ENCODE data around the gene RNF8. TPM values are rescaled to one million over a fixed set of nuclear protein-coding genes. Genes with fewer than 3 reads are reported as not detected.
A peak's percentile ranks its signal among the peaks of the same experiment; 100 is the strongest.

The RNF8 gene
- total RNA-seq, 2 donors from 2014 or later, result 38.2 to 51.1 TPM

DNA sequence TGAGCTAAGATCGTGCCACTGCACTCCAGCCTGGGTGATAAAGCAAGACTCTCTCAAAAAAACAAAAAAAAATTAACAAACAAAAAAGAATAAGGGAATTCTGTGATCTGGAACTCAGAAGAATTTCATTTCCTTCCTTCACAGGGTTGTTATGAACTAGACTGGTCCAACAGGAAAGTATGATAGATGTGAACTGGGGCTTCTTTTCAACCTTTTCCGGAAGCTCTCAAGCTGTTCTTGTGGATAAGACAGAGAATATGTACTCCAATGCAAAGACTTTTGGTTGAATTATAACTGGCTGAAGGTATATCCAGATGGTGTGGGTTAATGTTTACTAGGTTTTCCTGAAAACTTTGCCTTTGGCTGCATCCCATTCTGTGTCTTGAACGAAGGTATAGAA lies 5.3 kb downstream of the RNF8 start:
- no peaks in the 10 kb centered on the region for H3K9me3 Mint-ChIP-seq
- H3K27ac Mint-ChIP-seq, result no peak overlapping the region
- H3K4me3 Mint-ChIP-seq, result no peak overlapping the region
- no peak overlapping the region for H3K9ac ChIP-seq (ENCODE audit: extremely low read depth, low read length, poor library complexity, severe bottlenecking)
- H3K27ac ChIP-seq (ENCODE audit: low read depth, low read length), result no peak overlapping the region
- peaks cover 9% of the 10 kb centered on the region for H3K36me3 Mint-ChIP-seq (ENCODE audit: low read depth)
- no peak overlapping the region for H3K4me3 ChIP-seq (ENCODE audit: low read length)
- no peak for TF ChIP-seq CTCF (conservative IDR thresholded peaks at IDR 0.05)
- peaks cover 31% of the 10 kb centered on the region for H3K36me3 ChIP-seq (ENCODE audit: control insufficient read depth, insufficient read depth, low read length)
- no peak for DNase-seq
- no peaks in the 10 kb centered on the region for H3K9me3 ChIP-seq (ENCODE audit: control insufficient read depth, low read length)
- H3K4me1 Mint-ChIP-seq, result peaks cover 50% of the 10 kb centered on the region
- H3K27me3 ChIP-seq (ENCODE audit: control insufficient read depth, insufficient read depth, low read length, poor library complexity, severe bottlenecking), result no peaks in the 10 kb centered on the region
- H3K4me1 ChIP-seq (ENCODE audit: control insufficient read depth, insufficient read depth, low read length), result peaks cover 7% of the 10 kb centered on the region
- 83 to 99% methylated on average over 1 to 3 of the region's 3 CpGs for WGBS, 2 experiments (ENCODE audit: insufficient coverage in 1 of 2, insufficient read length in 1 of 2)
- H3K27me3 Mint-ChIP-seq (ENCODE audit: insufficient read depth), result no peaks in the 10 kb centered on the region

- no peak overlapping the region for H3K27ac Mint-ChIP-seq
- Histone ChIP-seq H3K4me3 (ENCODE audit: low read length) (no peak overlapping the region), H3K9ac (ENCODE audit: extremely low read depth, low read length, poor library complexity, severe bottlenecking) (no peak overlapping the region), H3K36me3 (ENCODE audit: control insufficient read depth, insufficient read depth, low read length) (peaks cover 60% of the 10 kb centered on the region), H3K9me3 (ENCODE audit: control insufficient read depth, low read length) (no peaks in the 10 kb centered on the region), H3K27me3 (ENCODE audit: control insufficient read depth, insufficient read depth, low read length, poor library complexity, severe bottlenecking) (no peaks in the 10 kb centered on the region), H3K27ac (ENCODE audit: low read depth, low read length) (no peak overlapping the region), H3K4me1 (ENCODE audit: control insufficient read depth, insufficient read depth, low read length) (peaks cover 11% of the 10 kb centered on the region)
- H3K36me3 Mint-ChIP-seq (ENCODE audit: low read depth), result peaks cover 14% of the 10 kb centered on the region
- no peak for DNase-seq
- TF ChIP-seq CTCF (conservative IDR thresholded peaks at IDR 0.05), result no peak
- WGBS, 2 experiments (ENCODE audit: insufficient coverage in 1 of 2, insufficient read length in 1 of 2), result 80 to 88% methylated on average over 1 to 2 of the region's 2 CpGs
- H3K4me3 Mint-ChIP-seq, result no peak overlapping the region
- no peaks in the 10 kb centered on the region for H3K9me3 Mint-ChIP-seq
- peaks cover 34% of the 10 kb centered on the region for H3K4me1 Mint-ChIP-seq
- H3K27me3 Mint-ChIP-seq (ENCODE audit: insufficient read depth), result no peaks in the 10 kb centered on the region
Measured at GRCh38 chr6:37362101-37362828, 8.5 kb downstream of the RNF8 start.

GRCh38 chr6:37365791-37366190 lies 12.0 kb downstream of the RNF8 start:
- WGBS, 2 experiments (ENCODE audit: insufficient coverage in 1 of 2, insufficient read length in 1 of 2), result 90 to 91% methylated on average over 2 of the region's 2 CpGs
- TF ChIP-seq CTCF (conservative IDR thresholded peaks at IDR 0.05), result peak; percentile 20
- H3K4me1 ChIP-seq (ENCODE audit: control insufficient read depth, insufficient read depth, low read length), result peaks cover 22% of the 10 kb centered on the region
- H3K27ac ChIP-seq (ENCODE audit: low read depth, low read length), result no peak overlapping the region
- H3K4me3 ChIP-seq (ENCODE audit: low read length), result no peak overlapping the region
- no peaks in the 10 kb centered on the region for H3K9me3 ChIP-seq (ENCODE audit: control insufficient read depth, low read length)
- Mint-ChIP-seq H3K4me3 (no peak overlapping the region), H3K27ac (no peak overlapping the region), H3K4me1 (peaks cover 18% of the 10 kb centered on the region), H3K36me3 (ENCODE audit: low read depth) (peaks cover 37% of the 10 kb centered on the region), H3K27me3 (ENCODE audit: insufficient read depth) (no peaks in the 10 kb centered on the region), H3K9me3 (no peaks in the 10 kb centered on the region)
- peaks cover 92% of the 10 kb centered on the region for H3K36me3 ChIP-seq (ENCODE audit: control insufficient read depth, insufficient read depth, low read length)
- no peaks in the 10 kb centered on the region for H3K27me3 ChIP-seq (ENCODE audit: control insufficient read depth, insufficient read depth, low read length, poor library complexity, severe bottlenecking)
- H3K9ac ChIP-seq (ENCODE audit: extremely low read depth, low read length, poor library complexity, severe bottlenecking), result no peak overlapping the region
- DNase-seq, result no peak
